Fibroblast of pulmonary artery (primary cell): ENCODE measurements around the gene ARHGAP19.
A peak's percentile ranks its signal among the peaks of the same experiment; 100 is the strongest.
"Not testable (repeated sequence)": the region's sequence is repeated elsewhere in the genome, so short reads cannot be mapped to it uniquely, and the experiment has no call there.

ENCODE experiments used
- DNase-seq: peaks from one replicate; pipeline ENCODE4 v3.0.0-alpha.2; 2010; ENCODE audit warnings: low read depth
- H3K4me3 ChIP-seq: replicated peaks from 2 replicates; pipeline ENCODE4 v1.5.1; 2011; ENCODE audit warnings: low read depth, mild to moderate bottlenecking, control low read depth, low read length, moderate library complexity
- CTCF ChIP-seq: IDR thresholded peaks from 2 replicates; pipeline ENCODE4 v1.5.1; 2011; ENCODE audit warnings: mild to moderate bottlenecking, control low read depth, low read length, inconsistent platforms; ENCODE audit errors: missing control alignments

The ARHGAP19 gene

GRCh38 chr10:97297556-97298222 lies 5.3 kb upstream of the ARHGAP19 start:
- DNase-seq = no peak
- no peak overlapping the region for H3K4me3 ChIP-seq
- no peak for TF ChIP-seq CTCF

DNA sequence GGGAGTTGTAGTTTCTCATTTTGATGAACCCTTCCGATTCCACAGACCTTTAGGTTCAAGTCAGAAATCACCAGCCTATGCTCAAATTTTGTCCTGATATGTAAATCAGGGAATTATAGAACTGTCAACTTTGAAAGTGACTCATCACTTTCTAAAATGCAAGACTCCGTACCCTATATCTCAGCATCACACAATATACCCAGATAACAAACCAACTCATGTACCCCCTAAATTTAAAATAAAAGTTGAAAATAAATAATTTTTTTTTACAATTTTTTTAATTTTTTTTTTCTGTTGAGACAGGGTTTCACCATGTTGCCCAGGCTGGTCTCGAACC lies 393 bp upstream of the ARHGAP19 start:
- no peak for DNase-seq
- H3K4me3 ChIP-seq = no peak overlapping the region
- TF ChIP-seq CTCF = no peak

DNA sequence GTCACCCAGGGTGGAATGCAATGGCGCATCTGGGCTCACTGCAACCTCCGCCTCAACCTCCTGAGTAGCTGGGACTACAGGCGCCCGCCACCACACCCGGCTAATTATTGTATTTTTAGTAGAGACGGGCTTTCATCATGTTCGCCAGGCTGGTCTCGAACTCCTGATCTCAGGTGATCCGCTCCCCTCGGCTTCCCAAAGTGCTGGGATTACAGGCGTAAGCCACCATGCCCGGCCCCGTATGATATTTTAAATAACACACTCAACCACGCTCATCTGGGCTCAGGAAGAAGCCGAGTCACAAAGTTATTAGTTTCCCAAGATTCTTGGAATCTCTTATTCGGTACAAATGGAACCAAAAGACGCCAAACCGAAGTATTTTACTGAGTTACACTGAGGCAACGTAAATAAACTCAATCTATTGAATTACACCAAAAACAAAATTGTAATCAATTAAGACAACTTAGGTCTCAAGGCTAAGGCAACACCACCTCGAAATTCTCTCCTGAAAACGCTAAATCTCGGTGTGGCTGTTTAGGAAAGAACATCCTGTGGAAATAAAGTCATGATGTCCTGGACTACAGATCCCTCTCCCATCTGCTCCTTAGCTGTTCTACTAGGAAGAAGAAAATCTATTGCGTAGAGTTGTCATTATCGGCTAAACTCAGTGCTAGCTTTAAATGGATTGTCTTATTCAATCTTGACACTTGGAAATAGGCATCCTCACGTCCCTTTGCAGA lies 910 bp downstream of the ARHGAP19 start:
- TF ChIP-seq CTCF = no peak
- peak overlapping the region; percentile 80 for H3K4me3 ChIP-seq
- no peak for DNase-seq

DNA sequence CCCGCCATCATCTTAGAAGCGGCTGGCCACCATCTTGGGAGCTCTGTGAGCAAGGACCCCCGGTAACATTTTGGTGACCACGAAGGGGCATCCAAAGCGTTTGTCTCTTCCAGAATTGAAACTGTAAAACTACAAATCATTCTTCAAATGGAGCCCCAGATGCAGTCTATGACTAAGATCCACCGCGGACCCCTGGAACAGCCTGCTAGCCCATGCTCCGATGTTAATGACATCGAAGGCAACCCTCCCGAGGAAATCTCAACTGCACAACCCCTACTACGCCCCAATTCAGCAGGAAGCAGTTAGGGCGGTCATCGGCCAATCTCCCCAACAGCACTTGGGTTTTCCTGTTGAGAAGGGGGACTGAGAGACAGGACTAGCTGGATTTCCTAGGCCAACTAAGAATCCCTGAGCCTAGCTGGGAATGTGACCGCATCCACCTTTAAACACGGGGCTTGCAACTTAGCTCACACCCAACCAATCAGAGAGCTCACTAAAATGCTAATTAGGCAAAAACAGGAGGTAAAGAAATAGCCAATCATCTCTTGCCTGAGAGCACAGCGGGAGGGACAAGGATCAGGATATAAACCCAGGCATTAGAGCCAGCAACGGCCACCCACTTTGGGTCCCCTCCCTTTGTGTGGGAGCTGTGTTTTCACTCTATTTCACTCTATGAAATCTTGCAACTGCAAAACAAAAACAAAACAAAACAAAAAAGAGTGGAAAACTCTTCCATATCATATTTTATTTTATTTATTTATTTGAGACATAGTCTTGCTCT lies 1.7 kb downstream of the ARHGAP19 start:
- H3K4me3 ChIP-seq = not testable (repeated sequence)

GRCh38 chr10:97290076-97290475 lies 2.4 kb downstream of the ARHGAP19 start:
- not testable (repeated sequence) for H3K4me3 ChIP-seq, DNase-seq

More for the DNA sequence above, 1.7 kb downstream of the ARHGAP19 start:
- not testable (repeated sequence) for DNase-seq

- no peak overlapping the region for H3K4me3 ChIP-seq
- no peak for DNase-seq
- no peak for TF ChIP-seq CTCF
These were observed 11.7 kb downstream of the ARHGAP19 start for GRCh38 chr10:97280783-97281182.

DNA sequence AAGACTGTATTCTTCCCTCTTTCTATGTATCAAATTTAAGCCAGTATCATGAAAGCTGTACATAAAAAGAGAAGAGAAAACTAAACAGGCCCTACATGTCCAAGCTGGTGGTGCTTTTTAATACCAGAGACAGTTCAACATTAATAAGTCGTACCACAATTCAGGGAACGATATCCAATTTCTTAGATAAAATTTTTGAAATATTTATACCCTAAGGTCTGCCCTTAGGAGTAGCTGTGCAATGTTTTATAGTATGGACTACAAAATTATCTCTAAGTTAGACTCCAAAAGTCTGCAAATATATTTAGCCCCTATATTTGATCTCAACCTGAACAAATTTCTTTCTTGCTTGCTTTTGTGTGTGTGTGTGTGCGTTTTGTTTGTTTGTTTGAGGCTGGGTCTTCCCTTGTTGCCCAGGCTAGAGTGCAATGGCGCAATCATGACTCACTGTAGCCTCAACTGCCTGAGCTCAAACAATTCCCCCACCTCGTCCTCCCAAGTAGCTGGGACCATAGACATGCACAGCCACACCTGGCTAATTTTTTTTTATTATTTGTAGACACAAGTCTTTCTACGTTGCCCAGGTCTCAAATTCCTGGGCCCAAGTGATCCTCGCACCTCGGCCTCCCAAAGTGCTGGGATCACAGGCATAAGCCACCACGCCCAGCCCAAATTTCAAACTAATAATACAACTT lies 13.2 kb downstream of the ARHGAP19 start:
- H3K4me3 ChIP-seq = no peak overlapping the region
- TF ChIP-seq CTCF = no peak
- DNase-seq = peak; percentile 70
